ENCODE measurements around the gene TK2.

Gene TK2

DNA sequence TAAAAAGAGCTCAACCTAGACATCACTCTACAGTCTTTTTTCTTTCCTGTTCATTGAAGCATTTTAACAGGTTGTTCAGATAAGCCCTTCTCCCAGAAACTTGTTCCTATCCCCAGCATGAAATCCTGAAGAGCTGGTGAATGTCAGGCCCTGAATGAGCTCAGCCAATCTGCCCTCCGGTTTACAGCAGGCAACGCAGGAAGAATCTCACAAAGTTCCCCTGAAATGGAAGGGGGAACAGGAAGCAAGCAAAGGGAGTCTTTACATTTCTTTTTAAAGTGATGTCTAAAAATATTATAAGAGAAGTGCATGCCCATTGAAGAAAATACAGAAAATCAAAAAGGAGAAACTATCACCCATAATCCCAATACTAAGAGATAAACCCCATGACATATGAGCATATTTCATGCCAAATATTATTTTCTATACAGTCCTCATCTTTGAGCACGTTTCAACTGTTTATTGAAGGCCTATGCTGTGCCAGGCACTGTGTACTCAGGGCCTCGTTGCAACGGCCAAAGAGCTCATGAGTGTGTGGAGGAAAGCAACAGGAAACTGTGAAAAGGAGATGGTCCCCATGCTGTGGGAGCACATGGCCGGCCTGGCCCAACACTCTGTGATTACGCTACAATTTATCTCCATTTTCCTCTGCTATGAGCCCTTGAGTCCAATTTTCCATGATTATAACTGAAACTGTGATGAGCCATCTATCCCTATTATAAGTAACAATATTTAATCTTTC, 5.7 kb downstream of the TK2 start:
- DNase-seq (ENCODE audit: low read depth in 2 of 2), result no peak

DNA sequence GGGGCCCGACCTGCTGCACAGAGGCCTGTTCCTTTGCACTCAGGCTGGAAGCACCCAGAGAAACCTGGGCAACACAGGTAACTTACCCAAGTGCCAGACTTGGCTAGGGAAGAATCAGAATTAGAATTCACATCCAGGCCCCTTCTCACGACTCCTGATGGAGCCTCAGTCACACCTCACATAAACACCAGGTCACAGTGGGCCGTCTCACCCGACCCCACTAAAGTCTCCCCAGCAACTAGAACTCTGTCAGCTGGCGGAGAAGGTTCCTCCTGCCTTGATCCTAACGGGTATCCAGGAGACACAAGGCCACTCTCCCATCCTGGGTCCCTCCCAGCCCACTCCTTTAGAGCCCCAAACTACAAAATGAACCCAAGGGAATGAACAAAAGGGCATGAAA, 6.4 kb downstream of the TK2 start:
- no peak for DNase-seq (ENCODE audit: low read depth in 2 of 2)

DNA sequence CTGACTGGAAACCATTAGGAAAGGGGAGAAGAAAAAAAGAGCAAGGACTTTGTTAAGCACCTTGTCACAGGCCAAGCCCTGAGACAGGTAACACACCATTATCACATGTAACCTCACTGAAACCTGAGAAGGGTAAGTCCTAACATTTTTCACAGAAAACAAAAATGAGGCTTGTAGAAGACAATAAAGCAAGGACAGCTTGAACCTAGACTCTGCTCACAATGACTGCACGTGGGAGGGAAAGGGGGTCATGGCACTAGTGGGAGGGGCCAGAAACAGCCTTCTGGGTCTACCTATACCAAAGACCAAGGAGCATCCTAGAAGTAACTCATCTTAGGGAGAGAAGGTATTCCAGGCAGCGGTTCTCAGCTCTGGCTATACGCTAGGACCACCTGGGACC, 7.5 kb downstream of the TK2 start:
- DNase-seq (ENCODE audit: low read depth in 2 of 2), result no peak

DNA sequence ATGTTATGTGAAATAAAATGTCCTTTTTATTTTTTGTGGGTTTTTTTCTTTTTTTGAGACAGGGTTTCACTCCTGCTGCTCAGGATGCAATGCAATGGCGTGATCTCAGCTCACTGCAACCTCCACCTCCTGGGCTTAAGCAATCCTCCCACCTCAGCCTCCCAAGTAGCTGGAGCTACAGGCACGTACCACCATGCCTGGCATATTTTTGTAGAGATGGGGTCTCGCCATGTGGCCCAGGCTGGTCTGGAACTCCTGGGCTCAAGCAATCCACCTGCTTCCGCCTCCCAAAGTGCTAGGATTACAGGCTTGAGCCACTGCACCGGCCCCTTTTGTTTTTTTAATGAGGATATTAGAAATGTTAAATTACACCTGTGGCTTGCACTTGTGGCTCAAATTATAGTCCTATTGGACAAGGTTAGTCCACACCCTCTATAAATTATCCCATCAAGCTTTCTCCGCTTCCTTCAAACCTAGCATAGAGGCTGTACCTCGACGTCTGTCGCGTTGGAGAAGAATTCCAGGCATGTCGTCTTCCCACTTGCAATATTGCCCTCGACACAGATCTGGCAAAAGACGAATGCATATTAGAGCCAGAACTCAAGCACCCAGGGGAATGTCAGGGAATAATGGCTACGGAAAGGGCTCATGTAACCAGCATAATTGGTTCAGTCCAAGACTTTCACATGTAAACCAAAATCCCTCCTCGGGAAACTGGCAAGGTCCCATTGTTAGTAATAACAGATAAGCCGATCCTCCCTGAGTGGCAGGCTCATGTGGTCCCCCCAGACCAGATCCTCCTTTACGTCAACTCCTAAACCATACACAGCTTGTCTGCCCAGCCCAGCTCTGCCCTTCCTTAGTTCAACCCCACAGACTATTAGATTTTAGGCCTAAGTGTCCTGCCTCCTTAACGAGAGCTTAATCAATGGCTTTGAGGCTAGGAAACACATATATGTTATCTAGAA, 8.2 kb downstream of the TK2 start:
- DNase-seq (ENCODE audit: low read depth in 2 of 2), result no peak

DNA sequence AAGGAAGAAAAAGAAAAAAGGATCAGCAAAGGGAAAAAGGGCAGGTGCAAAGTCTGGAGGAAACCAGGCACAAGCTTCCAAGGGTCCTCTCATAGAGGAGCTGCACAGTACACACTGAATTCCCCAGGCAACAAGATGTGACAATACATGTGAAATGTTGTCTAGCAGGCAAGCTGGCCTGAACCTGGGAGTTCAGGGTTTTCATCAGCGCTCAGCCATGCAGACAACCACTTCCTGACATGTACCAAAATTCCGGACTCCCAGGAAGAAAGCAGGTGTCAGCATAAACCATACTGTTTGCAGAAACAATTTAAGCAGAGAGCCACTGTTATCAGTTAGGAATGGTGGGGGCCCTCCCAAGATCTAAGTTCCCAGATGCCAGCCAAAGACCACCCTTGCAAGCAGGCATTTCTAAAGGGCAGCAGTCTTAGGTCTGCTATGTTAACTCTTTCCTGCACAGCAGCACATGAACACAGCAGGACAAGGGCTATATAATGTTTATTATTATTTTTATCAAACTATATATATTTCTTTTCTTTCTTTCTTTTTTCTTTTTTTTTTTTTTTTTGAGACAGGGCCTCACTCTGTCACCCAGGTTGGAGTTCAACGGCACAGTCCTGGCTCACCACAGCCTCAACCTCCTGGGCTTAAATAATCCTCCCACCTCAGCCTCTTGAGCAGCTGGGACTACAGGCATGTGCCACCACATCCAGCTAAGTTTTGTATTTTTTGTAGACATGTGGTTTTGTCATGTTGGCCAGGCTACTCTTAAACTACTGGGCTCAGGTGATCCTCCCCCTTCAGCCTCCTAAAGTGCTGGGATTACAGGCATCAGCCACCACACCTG, 10.1 kb downstream of the TK2 start:
- DNase-seq (ENCODE audit: low read depth in 2 of 2), result no peak

DNA sequence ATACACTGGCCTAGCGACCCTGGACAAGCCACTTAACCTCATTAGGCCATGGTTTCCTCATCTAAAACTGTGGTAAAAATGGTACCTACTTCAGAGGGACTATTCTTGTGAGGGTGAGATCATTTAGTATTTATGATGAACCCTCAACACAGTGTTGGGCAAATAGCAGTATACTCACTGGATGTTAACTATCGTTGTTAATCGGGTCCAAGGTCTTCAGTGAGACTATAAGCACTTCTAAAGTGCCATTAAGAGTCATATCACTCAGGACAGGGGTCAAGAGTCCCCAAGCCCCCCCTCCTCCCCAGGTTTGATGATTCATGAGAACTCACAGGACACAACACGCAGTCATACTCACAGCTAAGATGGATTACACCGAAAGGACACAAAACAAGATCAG, 11.0 kb downstream of the TK2 start:
- no peak for DNase-seq (ENCODE audit: low read depth in 2 of 2)

DNA sequence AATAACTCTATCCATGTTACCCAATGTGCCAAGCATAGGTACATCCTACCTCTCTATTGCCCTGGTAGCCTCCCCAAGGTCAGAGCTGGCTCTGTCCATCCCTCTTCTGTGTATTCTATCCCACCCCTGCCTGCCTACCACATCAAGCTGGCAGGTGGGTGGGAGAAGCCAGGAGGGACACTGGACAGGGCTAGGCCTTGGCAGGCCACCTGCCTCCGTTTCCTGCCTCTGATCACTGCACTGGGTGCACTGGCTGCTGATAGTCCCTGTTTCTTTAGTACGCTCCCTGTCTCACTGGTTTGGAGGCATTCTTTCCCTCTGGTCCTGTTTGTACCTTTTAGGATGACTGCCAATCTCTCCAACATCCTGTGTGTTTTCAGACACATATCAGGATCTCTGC, 12.7 kb downstream of the TK2 start:
- DNase-seq (ENCODE audit: low read depth in 2 of 2), result no peak

DNA sequence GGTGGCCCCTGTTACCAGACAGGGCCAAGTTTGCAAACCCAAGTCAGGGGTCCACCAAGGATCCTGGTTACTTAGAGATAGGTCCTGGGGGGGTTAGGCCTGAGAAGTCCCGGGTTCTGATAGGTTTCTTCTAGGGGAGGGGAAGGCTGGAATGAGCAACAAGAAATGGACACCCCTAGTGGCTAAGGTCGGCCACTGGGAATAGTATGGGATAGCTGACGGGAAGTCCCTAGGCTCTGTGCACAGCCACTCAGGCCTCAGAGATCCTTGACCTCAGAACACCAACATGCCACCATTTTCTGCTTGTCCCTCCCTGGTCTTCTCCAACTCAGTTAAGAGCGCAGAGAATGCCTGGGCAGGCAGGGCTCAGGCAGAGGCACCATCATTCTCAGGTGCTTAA, 13.4 kb downstream of the TK2 start:
- DNase-seq (ENCODE audit: low read depth in 2 of 2), result no peak

DNA sequence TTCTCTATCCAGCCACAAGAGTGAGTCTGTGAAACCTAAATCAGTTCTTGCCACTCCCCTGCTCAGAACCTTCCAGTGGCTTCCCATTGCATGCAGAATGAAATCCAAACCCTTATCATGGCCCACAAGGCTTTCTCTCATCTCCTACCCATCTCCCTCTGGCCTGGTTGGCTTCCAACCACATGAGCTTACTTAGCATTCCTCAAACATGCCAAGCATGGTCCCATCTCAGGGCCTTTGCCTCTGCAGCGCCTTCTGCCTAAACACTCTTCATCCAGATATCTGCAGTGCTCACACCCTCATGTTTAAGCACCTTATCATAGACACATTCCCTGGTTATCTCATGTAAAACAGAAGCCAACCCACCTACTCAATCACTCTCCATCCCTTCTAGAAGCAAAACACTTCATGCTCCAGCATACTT, 15.5 kb downstream of the TK2 start:
- no peak for DNase-seq (ENCODE audit: low read depth in 2 of 2)

DNA sequence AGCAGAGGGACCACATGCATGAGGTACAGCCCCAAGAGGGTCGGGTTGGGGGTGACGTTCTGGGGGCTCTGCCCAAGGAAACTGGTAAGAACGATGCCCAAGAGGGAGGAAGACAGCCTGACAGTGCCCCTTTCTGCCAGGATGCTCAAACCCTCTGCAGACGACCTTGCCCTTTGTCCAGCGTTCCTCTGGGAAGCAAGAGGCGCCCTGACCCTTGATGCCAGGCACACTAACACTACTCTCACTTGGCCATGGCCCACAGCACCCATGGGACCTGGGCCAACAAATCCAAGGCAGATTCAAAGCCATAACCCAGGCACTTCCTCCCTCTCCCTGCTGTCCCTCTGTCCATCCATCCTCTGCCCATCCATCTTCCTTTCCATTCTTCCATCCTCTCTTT, 20.4 kb downstream of the TK2 start:
- DNase-seq (ENCODE audit: low read depth in 2 of 2), result no peak

DNA sequence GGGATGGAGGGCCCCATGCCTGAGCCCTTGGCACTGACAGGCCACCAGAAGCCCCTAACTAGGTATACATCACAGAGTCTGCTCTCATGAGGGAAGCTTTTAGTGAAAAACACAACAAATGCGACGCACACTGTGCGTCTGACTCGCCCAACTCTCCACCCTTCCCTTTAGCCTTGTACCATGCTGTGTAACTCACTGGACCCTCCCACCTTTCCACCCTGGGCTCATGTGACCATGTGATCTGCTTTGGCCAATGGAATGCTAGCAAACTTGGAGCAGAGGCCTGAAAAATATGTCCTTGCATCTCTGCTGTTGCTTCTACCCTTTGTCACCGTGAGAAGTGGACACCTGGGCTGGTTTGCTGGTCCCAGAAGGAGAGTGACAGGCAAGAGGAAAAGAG, 21.6 kb downstream of the TK2 start:
- no peak for DNase-seq (ENCODE audit: low read depth in 2 of 2)

DNA sequence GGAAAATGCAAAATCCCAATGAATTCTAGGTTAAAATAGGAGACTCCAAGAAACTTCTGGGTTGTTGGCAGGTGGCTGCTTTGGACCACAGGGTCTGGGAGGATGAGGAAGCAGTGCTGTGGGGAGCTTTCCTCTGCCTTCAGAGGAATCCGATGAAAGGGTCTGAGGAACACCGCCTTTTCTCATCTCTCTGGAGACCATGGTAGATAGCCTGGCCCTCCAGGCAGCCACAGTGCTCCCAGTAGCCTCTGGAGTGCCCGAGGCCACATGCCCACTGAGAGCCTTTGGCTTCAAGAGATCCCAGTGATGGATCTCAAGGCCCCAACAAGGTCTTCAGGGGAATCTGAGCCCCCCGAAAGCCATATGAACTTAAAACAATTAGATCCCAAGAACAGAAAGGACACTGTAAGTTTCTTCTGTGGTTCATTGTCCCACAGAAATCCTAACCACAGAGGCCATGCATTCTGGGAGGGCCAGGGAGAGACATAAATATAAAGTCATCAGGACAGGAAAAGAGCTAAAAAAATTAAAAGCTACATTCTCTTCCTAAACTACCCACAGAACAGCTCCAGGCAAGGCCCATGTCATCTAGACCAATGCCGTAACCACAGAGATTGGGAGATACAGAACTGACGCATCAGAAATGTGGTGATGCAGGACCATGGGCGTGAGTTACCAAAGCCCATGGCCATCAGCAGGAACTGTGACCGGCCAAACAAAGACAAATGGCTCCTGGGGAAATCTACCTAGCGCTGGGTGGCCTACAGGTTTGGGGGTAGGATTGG, 24.3 kb downstream of the TK2 start:
- DNase-seq (ENCODE audit: low read depth in 2 of 2), result no peak

DNA sequence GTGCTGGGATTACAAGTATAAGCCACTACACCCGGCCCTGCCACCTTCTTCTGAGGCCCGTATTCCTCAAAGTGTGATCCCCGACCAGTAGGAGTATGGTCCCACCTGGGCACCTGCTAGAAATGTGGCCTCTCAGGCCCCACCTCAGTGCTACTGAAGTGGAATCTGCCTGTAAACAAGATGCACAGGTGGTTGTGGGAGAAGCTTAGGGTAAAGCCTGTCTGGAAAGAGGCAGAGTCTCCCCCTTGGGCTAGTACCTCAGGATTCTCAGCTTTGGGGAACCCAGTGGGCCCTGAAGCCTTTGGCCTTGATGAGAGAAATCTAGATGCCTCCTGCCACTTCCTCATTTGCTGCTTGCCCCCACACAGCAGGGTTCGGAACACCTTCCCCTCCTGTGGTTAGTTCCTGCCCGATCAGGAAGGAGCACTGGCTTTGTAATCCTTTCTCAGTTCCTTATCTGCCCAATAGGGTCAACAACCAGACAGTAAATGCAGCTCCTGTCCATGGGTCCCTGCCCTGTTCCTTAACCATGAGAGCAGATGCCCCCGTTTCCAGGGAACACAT, 25.2 kb downstream of the TK2 start:
- DNase-seq (ENCODE audit: low read depth in 2 of 2), result no peak

DNA sequence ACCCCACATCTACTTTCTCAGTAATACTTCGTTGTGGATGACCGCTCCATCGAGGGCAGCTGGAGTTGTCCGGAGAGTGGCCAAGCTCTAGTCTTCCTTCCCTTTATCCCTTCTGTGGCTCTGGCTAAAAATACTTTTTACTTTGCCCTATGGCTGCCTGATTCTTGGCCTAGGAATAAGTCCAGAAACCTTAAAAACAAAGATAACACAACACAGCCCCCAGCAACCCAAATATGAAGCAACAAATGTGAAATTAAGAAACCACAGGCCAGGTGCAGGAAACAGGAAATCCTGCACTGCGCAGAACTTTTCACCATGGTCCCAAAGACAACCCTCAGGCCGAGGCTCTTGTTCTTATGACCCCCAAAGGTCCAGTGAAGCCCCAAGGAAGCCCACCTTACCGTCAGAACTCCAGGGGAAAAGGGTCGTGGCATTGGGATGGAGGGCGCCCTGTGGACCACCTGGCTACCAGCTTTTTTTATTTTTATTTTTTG, 26.0 kb downstream of the TK2 start:
- DNase-seq (ENCODE audit: low read depth in 2 of 2), result no peak

DNA sequence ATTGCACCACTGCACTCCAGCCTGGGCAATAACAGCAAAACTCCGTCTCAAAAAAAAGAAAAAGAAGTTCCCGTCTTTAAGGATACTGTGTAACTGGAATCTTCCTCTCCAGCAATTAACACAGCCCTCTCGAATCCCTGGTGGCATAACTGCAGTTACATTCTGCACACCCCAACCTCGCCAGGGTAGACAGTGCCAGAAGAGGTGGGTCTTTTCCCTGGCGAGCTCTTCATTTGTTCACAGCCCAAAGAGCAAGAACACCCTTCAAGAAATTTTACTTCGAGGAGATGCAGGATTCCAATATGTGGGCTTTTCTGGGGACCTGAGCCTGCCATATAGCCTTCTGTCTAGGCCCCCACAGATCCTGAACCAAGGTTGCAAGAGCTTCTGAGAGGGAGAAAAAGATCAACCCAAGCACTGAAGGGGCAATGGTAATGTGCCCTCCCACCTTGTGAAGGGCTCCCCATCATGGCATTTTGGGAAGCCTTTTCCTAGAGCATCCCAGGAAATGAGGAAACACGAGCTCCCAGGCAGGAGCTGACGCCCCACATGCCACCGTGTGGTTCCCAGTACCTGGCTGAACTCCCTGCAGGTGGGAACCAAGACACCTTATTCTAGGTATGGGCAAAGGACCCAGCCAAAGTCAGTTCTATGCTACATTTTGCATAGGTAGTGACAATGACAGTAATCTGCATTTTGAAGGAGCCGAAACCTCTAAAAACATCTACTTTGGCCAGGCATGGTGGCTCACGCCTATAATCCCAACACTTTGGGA, 26.9 kb downstream of the TK2 start:
- no peak for DNase-seq (ENCODE audit: low read depth in 2 of 2)

DNA sequence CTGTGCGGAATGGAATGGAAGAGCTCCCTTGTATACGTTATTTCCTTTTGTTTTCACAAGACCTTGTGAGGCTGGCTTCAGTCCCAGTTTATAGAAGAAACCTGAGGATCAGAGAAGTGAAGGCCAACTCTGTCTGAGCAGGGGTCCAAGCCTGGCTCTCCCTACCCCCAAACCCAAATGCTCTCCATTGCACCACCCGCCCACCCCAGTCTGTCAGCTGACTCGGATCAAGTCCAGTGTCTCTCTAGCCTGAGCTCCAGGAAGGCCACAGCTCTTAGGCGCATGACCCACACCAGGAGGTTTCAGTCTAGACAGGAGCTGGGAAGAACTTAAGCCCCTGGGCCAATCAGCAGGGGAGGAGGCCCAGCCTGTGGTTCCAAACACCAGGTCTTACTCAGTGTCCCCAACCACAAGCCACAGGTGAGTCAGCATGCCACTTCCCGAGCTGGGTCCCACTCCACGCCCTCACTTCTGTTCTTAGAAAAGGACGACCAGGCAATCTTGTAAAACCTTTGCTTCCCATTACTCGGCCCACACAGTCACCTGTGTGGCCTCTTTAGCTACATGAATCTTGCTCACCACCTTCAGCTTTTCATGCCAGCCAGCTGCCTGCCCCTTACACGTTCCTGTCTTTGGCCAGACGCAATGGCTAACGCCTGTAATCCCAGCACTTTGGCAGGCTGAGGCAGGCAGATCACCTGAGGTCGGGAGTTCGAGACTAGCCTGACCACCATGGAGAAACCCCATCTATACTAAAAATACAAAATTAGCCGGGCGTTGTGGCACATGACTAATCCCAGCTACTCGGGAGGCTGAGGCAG, 27.8 kb downstream of the TK2 start:
- peak; percentile 90 to 91 for DNase-seq (ENCODE audit: low read depth in 2 of 2)

DNA sequence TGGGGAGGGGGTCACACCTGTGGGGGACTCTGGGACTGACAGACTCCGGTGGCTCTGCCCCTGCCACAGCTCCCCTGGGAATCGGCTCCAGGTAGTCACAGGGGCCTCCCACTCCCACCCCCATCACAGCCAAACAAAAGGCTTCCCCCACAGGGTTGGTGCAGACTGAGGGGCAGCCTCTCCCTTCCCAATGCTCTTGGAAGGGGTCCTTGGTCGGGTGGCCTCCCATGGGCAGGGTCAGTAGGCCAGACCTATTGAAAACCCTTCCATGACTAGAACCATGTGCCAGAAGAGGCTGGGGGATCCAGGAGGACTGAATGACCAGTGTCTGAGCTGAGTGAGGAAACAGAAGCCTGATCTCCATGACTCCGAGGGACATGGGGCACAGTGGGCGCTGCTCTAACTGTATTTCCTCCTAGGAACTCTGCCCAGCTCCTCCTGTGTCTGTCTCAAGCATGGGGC, 28.6 kb downstream of the TK2 start:
- no peak for DNase-seq (ENCODE audit: low read depth in 2 of 2)

DNA sequence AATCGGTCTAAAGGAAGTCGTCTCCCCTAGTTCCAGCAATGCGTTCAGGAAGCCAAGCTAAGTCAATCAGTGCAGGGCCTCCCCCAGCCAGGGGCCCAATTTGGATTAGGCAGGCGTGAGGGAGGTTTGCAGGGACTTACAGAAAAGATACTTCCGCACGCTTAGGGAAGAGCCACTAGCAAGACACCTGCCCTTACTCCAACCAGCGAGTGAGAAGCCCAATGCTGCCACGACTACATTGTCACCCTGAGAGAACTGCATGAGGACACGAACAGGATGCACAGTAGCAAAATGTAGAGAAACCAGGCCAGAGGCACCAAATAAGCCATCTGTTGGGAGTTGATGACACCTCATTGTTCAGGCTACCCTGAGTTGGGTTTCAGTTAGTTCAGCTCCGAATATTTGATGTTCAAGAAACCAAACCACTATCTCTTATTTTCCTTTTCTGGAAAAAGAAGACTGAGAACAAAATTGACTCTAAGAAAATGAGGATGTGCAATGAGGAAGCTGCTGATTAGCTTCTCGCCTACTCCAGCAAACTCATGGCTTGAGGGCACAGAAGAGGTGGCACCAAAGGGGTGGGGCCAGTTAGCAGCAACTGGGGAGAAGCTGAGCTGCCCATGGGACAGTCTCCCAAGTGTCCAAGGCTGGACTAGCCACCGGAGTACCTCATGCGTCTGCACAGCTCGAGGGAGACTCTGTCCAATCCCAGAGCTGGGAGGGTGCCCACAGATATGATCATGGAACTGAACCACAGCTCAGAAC, 29.3 kb downstream of the TK2 start:
- DNase-seq (ENCODE audit: low read depth in 2 of 2), result no peak
